VCaP (cell line): Measurements from ENCODE around the gene RSAD2.

ENCODE experiments used
- H3K27ac ChIP-seq: fragments of 450-650 bp; 2 replicates; pipeline ENCODE4 v1.5.1; 2017
- CTCF ChIP-seq: fragments of 450-650 bp; conservative IDR thresholded peaks from 2 replicates; pipeline ENCODE4 v1.5.1; 2017; ENCODE audit warnings: mild to moderate bottlenecking, moderate library complexity

The RSAD2 gene

GRCh38 chr2:6943971-6944370, 66.4 kb downstream of the RSAD2 start:
- H3K27ac ChIP-seq = no peak overlapping the region
- TF ChIP-seq CTCF = no peak

DNA sequence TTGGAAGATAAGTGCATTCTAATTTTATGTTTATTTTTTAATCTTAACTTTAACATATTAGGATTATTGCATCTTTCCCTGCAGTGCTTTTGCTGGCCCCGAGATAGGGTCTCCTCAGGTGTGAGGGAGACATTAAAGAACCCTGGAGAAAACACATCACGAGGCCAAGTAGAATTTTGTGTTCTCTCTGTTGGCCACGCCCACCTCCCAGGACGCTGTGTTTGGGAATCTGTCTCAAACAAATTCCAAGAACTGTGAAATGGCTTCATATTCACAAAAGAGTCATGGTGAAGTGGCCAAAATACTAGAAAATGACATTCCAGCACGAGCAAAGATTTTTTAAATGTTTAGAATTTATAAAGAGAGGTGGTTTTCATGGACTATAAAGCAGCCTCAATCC, 67.0 kb downstream of the RSAD2 start:
- no peak for TF ChIP-seq CTCF
- H3K27ac ChIP-seq = no peak overlapping the region

DNA sequence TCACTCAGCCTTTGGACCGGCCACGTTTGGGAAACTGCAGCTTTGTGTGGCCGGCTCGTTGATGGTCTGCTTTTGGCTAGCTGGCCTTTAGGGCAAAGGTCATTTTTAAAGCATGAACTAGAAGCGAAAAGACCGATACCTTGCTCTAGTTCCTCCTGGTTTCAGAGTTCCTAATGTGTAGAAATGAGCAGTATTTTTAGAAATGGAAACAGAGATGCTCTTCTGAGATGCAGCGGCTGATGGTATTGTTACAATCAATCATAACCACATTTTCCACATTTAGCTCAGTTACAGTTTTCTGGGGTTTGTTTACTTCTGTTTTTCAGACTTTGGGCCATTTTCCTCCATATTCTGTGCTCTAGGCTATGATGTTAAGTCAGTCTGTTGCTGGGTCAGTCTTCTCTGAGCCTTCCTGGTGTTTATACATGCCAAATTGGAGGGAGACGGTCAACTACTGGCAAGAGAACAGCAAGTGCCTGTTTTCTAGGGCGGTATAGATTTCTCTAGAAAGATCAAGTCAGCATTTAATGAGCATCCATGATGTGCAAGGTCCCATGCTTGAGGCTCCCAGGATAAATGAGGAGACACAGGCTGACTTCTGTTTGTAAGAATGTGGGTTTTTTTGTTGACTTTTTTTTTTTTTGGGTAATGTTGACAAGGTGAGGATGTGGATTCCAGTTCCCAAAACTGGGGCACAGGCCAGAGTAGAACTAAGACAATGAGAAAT, 67.7 kb downstream of the RSAD2 start:
- TF ChIP-seq CTCF = no peak
- peak overlapping the region; percentile 52 for H3K27ac ChIP-seq

- H3K27ac ChIP-seq = peak overlapping the region; percentile 52
- TF ChIP-seq CTCF = no peak
These were observed 68.2 kb downstream of the RSAD2 start for GRCh38 chr2:6945821-6946220.

DNA sequence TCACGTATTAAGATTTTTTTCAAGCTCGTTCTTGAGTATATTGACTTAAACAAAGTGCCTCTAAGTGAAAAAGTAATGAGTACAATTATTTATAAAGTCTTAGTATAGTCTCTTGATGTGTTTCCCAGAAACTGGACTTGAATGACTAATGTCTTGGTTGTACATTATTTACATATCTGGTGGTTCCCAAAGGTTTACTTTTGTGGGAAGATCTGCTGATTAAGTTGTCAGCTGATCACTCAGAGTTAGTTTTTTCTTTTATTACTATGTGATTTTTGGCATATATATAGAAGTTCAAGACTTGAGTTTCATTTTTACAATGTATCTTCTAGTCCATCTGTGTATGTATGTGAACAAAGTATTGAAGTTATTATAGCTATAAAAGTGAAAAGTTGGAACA, 69.1 kb downstream of the RSAD2 start:
- no peak for TF ChIP-seq CTCF
- H3K27ac ChIP-seq = peak overlapping the region; percentile 52
